Suprapubic skin (tissue), 3 donors: ENCODE data around the gene CERS2.

ENCODE experiments used
- EP300 ChIP-seq: sonication (generic); formaldehyde crosslinking; IDR thresholded peaks from one replicate; pipeline ENCODE4 v1.6.1; 2017; ENCODE audit warnings: antibody characterized with exemption
- POLR2A ChIP-seq, 2 donors: fragments of 450-650 bp; IDR thresholded peaks; one replicate each; pipeline ENCODE4 v1.6.1; 2017; ENCODE audit warnings: antibody characterized with exemption in 2 of 2, mild to moderate bottlenecking in 2 of 2, moderate library complexity in 2 of 2
- TF ChIP-seq, protein P1 (sequence below), 2 donors: fragments of 200-600 bp in 1 of 2; fragments of 450-650 bp in 1 of 2; sonication (generic) in 1 of 2; IDR thresholded peaks; one replicate each; pipeline ENCODE4 v1.5.1; 2016 to 2019; ENCODE audit warnings: antibody characterized with exemption in 2 of 2, mild to moderate bottlenecking in 1 of 2, moderate library complexity in 1 of 2

GRCh38 chr1:150974580-150975478, at the start of gene CERS2:
- TF ChIP-seq, protein P1, sequence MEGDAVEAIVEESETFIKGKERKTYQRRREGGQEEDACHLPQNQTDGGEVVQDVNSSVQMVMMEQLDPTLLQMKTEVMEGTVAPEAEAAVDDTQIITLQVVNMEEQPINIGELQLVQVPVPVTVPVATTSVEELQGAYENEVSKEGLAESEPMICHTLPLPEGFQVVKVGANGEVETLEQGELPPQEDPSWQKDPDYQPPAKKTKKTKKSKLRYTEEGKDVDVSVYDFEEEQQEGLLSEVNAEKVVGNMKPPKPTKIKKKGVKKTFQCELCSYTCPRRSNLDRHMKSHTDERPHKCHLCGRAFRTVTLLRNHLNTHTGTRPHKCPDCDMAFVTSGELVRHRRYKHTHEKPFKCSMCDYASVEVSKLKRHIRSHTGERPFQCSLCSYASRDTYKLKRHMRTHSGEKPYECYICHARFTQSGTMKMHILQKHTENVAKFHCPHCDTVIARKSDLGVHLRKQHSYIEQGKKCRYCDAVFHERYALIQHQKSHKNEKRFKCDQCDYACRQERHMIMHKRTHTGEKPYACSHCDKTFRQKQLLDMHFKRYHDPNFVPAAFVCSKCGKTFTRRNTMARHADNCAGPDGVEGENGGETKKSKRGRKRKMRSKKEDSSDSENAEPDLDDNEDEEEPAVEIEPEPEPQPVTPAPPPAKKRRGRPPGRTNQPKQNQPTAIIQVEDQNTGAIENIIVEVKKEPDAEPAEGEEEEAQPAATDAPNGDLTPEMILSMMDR (IDR thresholded peaks at IDR 0.05): no peak
- TF ChIP-seq POLR2A (IDR thresholded peaks at IDR 0.05) (peak in 1 of 2 donors; percentile 65), EP300 (no peak)
